GM21619 (cell line): ENCODE data around the gene ABCA3.
"Not testable (repeated sequence)": the region's sequence is repeated elsewhere in the genome, so short reads cannot be mapped to it uniquely, and the experiment has no call there.

Experiments used
- ATAC-seq: cut with Tn5 transposase; IDR thresholded peaks from one replicate; pipeline ENCODE4 v1.9.1; 2021; ENCODE audit not compliant: unreplicated experiment

ABCA3 gene

GRCh38 chr16:2340564-2341455 lies at the start of gene ABCA3:
ABCA3 (minus strand) TSS chr16:2340728; CDS start chr16:2326466, 14,262 bp downstream.
- peak; percentile 69 for ATAC-seq

- ATAC-seq, result no peak
These were observed 48.4 kb upstream of the ABCA3 start for GRCh38 chr16:2388875-2389433.

- ATAC-seq, result no peak
These were observed 47.8 kb upstream of the ABCA3 start for GRCh38 chr16:2388139-2388874.

- ATAC-seq, result no peak
These were observed 46.5 kb upstream of the ABCA3 start for GRCh38 chr16:2386990-2387389.

- not testable (repeated sequence) for ATAC-seq
These were observed 45.5 kb upstream of the ABCA3 start for GRCh38 chr16:2385982-2386381.

- ATAC-seq, result no peak
These were observed 44.8 kb upstream of the ABCA3 start for GRCh38 chr16:2385190-2385836.

GRCh38 chr16:2384426-2384825 lies 43.9 kb upstream of the ABCA3 start:
- no peak for ATAC-seq

- ATAC-seq, result no peak
These were observed 43.0 kb upstream of the ABCA3 start for GRCh38 chr16:2383501-2383900.

- no peak for ATAC-seq
These were observed 34.1 kb upstream of the ABCA3 start for GRCh38 chr16:2374644-2375043.

- ATAC-seq, result no peak
These were observed 32.6 kb upstream of the ABCA3 start for GRCh38 chr16:2373176-2373575.

GRCh38 chr16:2372684-2373083 lies 32.2 kb upstream of the ABCA3 start:
- no peak for ATAC-seq

GRCh38 chr16:2371421-2371820 lies 30.9 kb upstream of the ABCA3 start:
- no peak for ATAC-seq

GRCh38 chr16:2370721-2371120 lies 30.2 kb upstream of the ABCA3 start:
- no peak for ATAC-seq

- ATAC-seq, result no peak
These were observed 26.3 kb upstream of the ABCA3 start for GRCh38 chr16:2366660-2367309.

GRCh38 chr16:2365397-2366294 lies 25.1 kb upstream of the ABCA3 start:
- ATAC-seq, result no peak

GRCh38 chr16:2364638-2365210 lies 24.2 kb upstream of the ABCA3 start:
- ATAC-seq, result no peak

- no peak for ATAC-seq
These were observed 21.7 kb upstream of the ABCA3 start for GRCh38 chr16:2362218-2362617.

- ATAC-seq, result no peak
These were observed 20.6 kb upstream of the ABCA3 start for GRCh38 chr16:2361129-2361528.

- no peak for ATAC-seq
These were observed 19.4 kb upstream of the ABCA3 start for GRCh38 chr16:2359919-2360318.
